Measurements from ENCODE around the gene TBX1.
"Not testable (repeated sequence)": the region's sequence is repeated elsewhere in the genome, so short reads cannot be mapped to it uniquely, and the experiment has no call there.

Gene TBX1

GRCh38 chr22:19723983-19724827 lies 36.4 kb upstream of the TBX1 start:
- DNase-seq: peak; percentile 10

GRCh38 chr22:19724927-19725661 lies 35.5 kb upstream of the TBX1 start:
- DNase-seq: no peak

DNA sequence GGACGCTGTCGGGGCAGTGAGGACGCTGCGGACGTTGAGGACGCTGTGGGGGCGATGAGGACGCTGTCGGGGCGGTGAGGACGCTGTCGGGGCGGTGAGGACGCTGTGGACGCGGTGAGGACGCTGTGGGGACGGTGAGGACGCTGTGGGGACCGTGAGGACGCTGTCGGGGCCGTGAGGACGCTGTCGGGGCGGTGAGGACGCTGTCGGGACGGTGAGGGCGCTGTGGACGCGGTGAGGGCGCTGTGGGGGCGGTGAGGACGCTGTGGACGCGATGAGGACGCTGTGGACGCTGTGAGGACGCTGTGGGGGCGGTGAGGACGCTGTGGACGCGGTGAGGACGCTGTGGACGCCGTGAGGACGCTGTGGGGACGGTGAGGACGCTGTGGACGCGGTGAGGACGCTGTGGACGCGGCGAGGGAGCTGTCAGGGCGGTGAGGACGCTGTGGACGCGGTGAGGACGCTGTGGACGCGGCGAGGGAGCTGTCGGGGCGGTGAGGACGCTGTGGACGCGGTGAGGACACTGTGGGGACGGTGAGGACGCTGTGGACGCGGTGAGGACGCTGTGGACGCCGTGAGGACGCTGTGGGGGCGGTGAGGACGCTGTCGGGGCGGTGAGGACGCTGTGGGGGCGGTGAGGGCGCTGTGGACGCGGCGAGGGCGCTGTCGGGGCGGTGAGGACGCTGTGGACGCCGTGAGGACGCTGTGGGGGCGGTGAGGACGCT lies 34.4 kb upstream of the TBX1 start:
- not testable (repeated sequence) for DNase-seq

- DNase-seq: no peak
Observed at GRCh38 chr22:19727310-19728150, 33.0 kb upstream of the TBX1 start.

- DNase-seq: no peak
Observed at GRCh38 chr22:19728271-19728670, 32.3 kb upstream of the TBX1 start.

GRCh38 chr22:19728836-19729235 lies 31.7 kb upstream of the TBX1 start:
- DNase-seq: no peak

DNA sequence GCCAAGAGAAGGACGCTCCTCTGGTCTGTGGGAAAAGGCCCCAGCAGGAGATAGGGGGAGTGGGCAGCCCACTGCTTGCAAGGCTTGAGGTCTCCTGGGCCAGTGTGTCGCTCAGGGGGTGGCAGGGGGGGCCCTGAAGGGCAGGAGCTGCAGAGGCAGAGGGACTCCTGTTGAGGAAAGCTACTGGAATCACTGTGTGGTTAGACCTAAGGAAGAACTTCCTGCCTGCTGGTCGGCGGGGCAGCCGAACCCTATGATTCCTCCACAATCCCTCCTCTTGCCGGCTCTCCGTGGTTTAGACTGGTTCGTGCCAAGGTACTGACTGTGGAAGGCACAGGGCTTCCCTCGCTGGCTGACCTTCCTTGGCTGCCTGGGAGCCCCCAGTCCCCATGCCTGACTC lies 31.1 kb upstream of the TBX1 start:
- DNase-seq: no peak

GRCh38 chr22:19730198-19730597 lies 30.4 kb upstream of the TBX1 start:
- DNase-seq: no peak

DNA sequence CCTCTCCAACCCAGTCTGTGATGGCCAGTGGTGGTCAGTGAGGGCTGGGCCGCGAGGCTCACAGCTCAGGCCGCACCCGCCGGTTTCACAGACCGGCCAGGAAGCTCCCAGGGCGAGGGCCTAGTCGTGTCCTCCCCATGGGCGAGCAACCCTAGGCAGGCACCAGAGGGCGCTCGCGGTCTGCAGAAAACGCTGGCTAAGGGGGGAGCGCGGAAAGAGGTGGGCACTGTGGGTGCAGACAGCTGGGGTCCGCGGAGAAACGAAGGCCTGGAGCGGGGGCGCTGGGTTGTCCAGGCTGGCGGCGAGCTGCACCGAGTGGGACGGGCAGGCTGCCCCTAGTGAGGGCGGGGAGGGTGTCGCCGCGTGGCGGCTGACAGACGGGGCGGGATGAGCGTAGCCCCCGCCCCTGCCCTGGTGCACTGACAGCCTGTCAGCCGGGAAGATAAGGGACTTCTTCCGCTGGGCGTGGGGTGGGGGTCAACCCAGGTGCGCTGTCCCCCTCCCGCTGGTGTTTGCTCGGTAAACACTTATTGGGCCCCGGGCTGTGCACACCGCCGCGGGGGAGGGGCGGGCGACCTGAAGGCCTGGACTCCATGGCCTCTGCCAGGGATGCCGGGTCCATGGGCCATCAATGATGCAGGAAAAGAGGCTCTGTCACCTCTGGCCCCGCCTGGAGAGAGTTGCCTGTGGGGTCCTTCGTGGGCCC lies 29.8 kb upstream of the TBX1 start:
- DNase-seq: peak; percentile 46

DNA sequence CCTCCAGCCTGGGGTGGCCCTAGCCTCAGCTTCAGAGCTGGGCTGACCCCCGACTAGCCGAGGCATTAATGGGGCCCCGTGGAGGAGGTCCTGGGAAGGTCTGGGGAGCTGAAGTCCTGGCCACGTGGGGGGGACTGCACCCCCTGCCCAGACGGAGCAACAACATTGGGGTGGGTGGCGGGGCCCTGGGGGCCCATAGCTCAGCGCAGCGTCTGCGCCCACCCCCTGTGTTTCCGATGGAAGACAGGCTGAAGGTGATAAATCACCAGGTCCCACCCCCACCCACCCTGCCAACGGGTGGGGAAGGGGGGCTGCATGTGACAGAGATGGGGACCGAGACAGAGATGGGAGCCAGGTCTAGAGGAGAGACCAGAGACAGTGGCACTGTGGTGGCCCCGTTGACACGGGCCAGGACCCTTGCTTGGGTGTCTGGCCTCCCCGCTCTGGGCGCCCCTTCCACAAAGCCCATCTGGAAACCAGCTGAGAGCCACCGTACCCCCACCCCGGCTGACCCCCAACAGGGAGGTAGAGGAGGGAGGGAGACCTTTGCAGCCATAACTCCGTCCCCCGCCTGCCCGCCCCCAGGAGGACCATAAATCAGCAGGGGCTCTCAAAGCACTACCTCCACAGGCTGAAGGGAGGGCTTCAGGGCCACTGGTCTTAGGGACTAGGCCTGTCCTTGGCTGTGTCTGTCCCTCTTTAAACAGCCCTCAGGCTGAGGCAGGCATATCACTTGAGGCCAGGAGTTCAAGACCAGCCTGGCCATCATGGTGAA lies 29.0 kb upstream of the TBX1 start:
- no peak for DNase-seq

DNA sequence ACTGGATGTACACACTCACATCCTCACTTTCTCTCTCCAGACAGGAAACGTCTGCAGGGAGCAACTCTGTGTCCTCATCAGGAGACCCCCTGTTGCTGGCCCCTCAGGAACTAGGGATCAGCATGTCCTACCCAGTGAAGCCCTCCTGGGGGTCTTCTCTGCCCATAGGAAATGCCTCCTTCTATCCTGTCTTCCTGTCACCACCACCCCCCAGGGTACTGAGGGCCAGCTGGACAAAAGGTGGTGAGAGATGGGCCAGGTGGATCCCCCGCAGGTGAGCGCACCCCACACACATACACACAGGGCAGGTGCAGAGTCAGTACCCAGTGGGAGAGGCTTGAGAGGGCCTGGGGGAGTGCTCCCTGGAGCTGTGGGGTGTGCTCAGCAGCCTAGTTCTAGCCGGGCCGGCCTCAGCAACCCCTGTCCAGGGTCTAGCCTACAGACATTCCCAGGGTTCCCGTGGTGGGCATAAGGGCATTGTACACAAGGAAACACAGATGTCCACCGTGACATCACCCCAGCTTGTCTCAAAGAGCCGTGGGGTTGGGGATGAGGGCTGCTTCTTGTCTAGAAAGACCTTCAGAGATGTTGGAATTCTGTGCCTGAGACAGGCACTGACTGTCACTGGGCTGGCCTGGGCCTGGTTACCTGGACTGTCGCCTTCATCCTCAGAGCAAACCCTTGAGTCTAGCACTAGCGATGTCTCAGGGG lies 28.0 kb upstream of the TBX1 start:
- DNase-seq: no peak

- no peak for DNase-seq
Observed at GRCh38 chr22:19733755-19734154, 26.8 kb upstream of the TBX1 start.

DNA sequence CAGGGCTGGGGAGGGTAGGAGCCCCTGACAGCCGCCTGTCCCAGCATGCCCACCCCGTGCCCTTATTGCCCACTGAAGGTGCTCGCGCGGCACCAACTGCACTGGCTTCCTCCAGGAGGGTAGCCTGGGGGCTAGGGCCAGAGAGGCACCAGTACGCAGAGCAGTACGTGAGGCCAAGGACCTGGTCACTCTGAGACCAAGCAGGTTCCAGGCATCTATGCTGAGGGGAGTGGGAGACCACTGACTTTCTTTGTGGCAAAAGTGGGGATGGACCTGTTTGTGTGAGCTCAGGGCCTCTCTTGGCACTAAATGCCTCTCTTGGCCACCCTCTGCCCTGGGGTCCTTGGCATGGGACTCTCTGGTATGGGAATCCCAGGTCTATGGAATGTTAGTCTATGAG lies 26.4 kb upstream of the TBX1 start:
- no peak for DNase-seq

GRCh38 chr22:19734837-19735382 lies 25.7 kb upstream of the TBX1 start:
- no peak for DNase-seq

DNA sequence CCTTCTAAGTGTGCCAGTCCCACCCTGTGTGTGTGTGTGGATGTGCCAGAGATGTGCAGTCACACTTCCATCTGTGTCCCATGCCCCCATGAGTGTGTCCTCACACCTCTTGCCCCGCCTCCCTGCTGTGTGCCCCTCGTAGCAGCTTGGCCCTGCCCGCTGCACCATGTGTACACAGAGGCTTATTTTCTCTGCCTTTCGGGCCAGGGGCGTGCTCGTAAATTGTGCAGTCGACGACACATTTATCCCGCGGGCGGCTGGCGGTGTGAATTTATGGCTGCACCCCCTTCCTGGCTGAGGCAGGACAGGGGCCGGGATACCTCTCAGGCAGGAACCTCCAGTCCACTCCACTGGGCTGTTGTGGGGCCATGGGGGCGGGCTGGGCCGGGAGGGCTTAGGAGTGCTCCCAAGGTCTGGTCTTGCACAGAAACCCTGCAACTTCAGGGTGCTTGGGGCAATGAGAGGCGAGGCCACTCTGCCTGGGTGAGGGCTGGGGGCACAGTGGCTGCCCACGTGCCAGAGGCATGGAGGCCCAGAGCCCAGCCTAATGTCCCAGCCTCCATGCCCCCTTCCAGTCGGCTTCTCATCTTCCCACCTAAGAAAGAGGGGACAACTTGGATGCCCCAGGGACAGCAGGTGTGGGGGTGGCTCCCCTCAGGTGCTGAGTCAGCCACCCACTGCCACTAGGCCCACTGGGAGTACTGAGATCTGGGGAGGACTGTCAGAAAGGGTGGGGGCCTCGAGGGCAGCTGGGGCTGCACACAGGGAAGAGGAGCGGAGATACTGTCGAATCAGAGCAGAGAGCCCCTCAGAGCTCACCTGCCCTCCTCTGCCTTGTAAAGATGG lies 24.7 kb upstream of the TBX1 start:
- no peak for DNase-seq

DNA sequence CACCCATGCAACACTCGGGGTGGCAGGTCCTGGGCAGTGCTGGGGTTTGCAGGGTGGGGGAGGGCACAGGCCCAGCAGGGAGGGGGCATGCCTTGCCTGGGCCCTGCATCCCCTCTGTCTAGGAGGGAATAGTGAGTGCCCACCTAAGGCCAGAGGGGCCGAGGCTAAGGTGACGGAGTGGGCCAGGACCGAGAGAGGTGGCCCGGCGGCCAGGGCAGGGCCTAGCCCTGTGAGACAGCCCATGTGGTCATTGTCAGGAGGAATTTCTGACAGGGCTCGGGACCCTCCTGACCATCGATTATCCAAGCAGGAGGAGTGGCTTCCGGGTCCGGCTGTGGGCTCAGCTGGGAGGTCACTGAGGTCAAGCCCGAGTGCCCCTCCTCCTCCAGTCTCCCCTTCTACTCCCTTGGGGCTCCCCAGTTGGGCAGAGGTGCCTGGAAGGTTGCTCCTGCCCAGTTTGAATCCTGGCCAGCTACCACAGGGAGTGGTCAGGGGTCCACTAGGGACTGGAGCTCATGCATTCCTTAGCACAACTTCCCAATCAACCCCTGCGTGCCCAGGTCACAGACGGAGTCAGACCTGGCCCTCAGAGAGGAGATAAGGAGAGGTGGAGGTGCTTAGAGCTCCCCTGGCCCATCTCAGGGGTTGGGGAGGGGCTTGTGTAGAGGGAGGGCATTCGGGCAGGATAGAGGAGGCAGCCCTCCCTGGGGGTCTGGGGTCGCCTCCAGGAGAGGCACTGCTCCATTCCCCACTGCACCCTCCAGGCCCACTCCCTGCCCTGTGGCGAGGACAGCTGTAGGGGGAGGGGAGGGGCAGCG lies 22.5 kb upstream of the TBX1 start:
- no peak for DNase-seq

- DNase-seq: no peak
Observed at GRCh38 chr22:19738664-19739447, 21.7 kb upstream of the TBX1 start.

Data from RPMI8226 (cell line).